ENCODE measurements around the gene MAD2L1BP. TPM values are rescaled to one million over a fixed set of nuclear protein-coding genes. Genes with fewer than 3 reads are reported as not detected.

Gene MAD2L1BP
- total RNA-seq, 1 experiment from 2014 or later = 46.3 TPM

DNA sequence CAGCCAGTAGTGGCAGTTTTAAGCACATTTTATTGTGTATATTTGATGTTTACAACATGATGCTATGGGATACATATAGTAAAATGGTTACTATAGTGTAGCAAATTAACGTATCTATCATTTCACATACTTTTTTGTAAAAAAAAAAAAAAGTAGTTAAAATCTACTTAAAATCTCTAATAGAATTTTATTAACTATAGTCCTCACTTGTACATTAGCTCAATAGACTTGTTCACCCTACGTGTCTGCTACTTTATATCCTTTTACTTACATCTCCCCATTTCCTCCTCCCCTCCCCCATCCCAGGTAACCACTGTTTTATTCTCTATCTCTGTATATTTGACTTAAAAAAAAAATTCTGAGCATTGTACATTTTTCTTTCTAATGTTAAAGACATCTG, 29.6 kb upstream of the MAD2L1BP start:
- H2AK5ac ChIP-seq (ENCODE audit: insufficient read length, low read length) = no peak overlapping the region
- DNase-seq = no peak
- H2BK120ac ChIP-seq (ENCODE audit: low read depth, low read length, poor library complexity, severe bottlenecking) = no peak overlapping the region
- no peak overlapping the region for H4K5ac ChIP-seq (ENCODE audit: insufficient read length, low read depth, low read length)
- no peaks in the 10 kb centered on the region for H3K4me1 Mint-ChIP-seq
- H4K20me1 ChIP-seq (ENCODE audit: control insufficient read depth, insufficient read depth, insufficient read length) = no peaks in the 10 kb centered on the region
- H4K91ac ChIP-seq (ENCODE audit: insufficient read length, low read depth, low read length) = no peak overlapping the region
- H2BK20ac ChIP-seq (ENCODE audit: low read depth, low read length, poor library complexity, severe bottlenecking) = no peak overlapping the region
- no peak overlapping the region for H3K27ac ChIP-seq (ENCODE audit: insufficient read length, low read depth, low read length)
- H3K4me2 ChIP-seq (ENCODE audit: insufficient read depth, insufficient read length, low read length) = no peak overlapping the region
- H3K23ac ChIP-seq (ENCODE audit: insufficient read length, low read depth, low read length) = no peak overlapping the region
- H4K8ac ChIP-seq (replicated peaks; ENCODE audit: insufficient read length, low read depth, low read length) = no peak overlapping the region
- no peak overlapping the region for H3K4ac ChIP-seq (ENCODE audit: low read depth, low read length)
- H2BK15ac ChIP-seq (ENCODE audit: low read depth, low read length) = no peak overlapping the region
- no peak overlapping the region for H2BK5ac ChIP-seq (ENCODE audit: insufficient read length, low read length)
- H3K56ac ChIP-seq (ENCODE audit: insufficient read length, low read depth, low read length) = no peak overlapping the region
- no peaks in the 10 kb centered on the region for H3K4me1 ChIP-seq (ENCODE audit: insufficient read depth, low read length)
- no peak overlapping the region for H3K9ac ChIP-seq (ENCODE audit: extremely low read depth, insufficient read length, low read length)
- H3K79me2 ChIP-seq (ENCODE audit: insufficient read depth, low read length) = no peaks in the 10 kb centered on the region
- H2AFZ ChIP-seq (ENCODE audit: low read length) = no peak overlapping the region
- H3K27me3 ChIP-seq (ENCODE audit: insufficient read depth, low read length) = no peaks in the 10 kb centered on the region
- H3K4me3 Mint-ChIP-seq = no peak overlapping the region
- H3K9me3 Mint-ChIP-seq = no peaks in the 10 kb centered on the region
- no peak overlapping the region; a peak in 1 of 7 replicates for H3K27ac Mint-ChIP-seq
- H3K9me3 ChIP-seq (ENCODE audit: control insufficient read depth, low read depth, low read length) = no peaks in the 10 kb centered on the region
- no peaks in the 10 kb centered on the region for H3K79me1 ChIP-seq (ENCODE audit: insufficient read depth, low read depth, low read length, poor library complexity, severe bottlenecking)
- H3K14ac ChIP-seq (ENCODE audit: insufficient read depth, low read length) = no peak overlapping the region
- TF ChIP-seq, protein P1, sequence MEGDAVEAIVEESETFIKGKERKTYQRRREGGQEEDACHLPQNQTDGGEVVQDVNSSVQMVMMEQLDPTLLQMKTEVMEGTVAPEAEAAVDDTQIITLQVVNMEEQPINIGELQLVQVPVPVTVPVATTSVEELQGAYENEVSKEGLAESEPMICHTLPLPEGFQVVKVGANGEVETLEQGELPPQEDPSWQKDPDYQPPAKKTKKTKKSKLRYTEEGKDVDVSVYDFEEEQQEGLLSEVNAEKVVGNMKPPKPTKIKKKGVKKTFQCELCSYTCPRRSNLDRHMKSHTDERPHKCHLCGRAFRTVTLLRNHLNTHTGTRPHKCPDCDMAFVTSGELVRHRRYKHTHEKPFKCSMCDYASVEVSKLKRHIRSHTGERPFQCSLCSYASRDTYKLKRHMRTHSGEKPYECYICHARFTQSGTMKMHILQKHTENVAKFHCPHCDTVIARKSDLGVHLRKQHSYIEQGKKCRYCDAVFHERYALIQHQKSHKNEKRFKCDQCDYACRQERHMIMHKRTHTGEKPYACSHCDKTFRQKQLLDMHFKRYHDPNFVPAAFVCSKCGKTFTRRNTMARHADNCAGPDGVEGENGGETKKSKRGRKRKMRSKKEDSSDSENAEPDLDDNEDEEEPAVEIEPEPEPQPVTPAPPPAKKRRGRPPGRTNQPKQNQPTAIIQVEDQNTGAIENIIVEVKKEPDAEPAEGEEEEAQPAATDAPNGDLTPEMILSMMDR (conservative IDR thresholded peaks at IDR 0.05) = no peak
- no peaks in the 10 kb centered on the region for H3K23me2 ChIP-seq (ENCODE audit: insufficient read length, low read depth, low read length, poor library complexity, severe bottlenecking)
- H3K36me3 Mint-ChIP-seq (ENCODE audit: insufficient read depth in 1 of 3, low read depth in 3 of 3) = peaks cover 0 to 51% (median 23%) of the 10 kb centered on the region in 3 experiments; a peak in 4 of 7 replicates
- H3K18ac ChIP-seq (ENCODE audit: insufficient read length, low read depth, low read length) = no peak overlapping the region
- WGBS (ENCODE audit: extremely low coverage, insufficient read length, low lambda C conversion rate) = no CpG with 5 or more reads among the region's 2 CpGs
- H3T11ph ChIP-seq (ENCODE audit: low read length) = no peak overlapping the region
- H3K27me3 Mint-ChIP-seq (ENCODE audit: low read depth) = no peaks in the 10 kb centered on the region
- no peak overlapping the region for H2BK12ac ChIP-seq (ENCODE audit: insufficient read length, low read depth, low read length)
